ENCODE data around the gene KRTAP12-3.

GRCh38 chr21:44697811-44698734 lies 40.3 kb downstream of the KRTAP12-3 start:
- TF ChIP-seq CTCF (IDR thresholded peaks at IDR 0.05) (no peak), POLR2A (IDR thresholded peaks at IDR 0.05) (no peak)
